RWPE1 (cell line): Measurements from ENCODE around the gene CACNA2D3.

ENCODE experiments used
- CTCF ChIA-PET: fragments of 350-600 bp; sonication (Branson Sonifier 250); formaldehyde crosslinking; extraction: SDS; loops from one replicate; lab custom pipeline; 2021; lab: Yijun Ruan, JAX
- POLR2A ChIA-PET: fragments of 400-600 bp; formaldehyde crosslinking; extraction: SDS; loops from one replicate; lab custom pipeline; 2020; ENCODE audit warnings: antibody characterized with exemption; ENCODE audit not compliant: low non-redundant PET; lab: Yijun Ruan, JAX
- DNase-seq: peaks from one replicate; pipeline ENCODE4 v3.0.0; 2012; ENCODE audit warnings: low spot score
- H3K27ac ChIP-seq: fragments of 450-650 bp; 2 replicates; pipeline ENCODE4 v1.5.1; 2017
- CTCF ChIP-seq: fragments of 450-650 bp; conservative IDR thresholded peaks from 2 replicates; pipeline ENCODE4 v1.5.1; 2017; ENCODE audit warnings: low read depth, mild to moderate bottlenecking

The CACNA2D3 gene

GRCh38 chr3:54176106-54176505 lies 53.8 kb downstream of the CACNA2D3 start:
- POLR2A ChIA-PET, result no interaction called here

GRCh38 chr3:54177816-54178215 lies 55.5 kb downstream of the CACNA2D3 start:
- CTCF ChIA-PET, result interaction anchor here (0.6 to 0.8 kb wide), 2 partner anchors 16 to 138 kb away, joined by 3 read pairs; no protein-coding TSS in a partner anchor
- POLR2A ChIA-PET, result no interaction called here
- no peak overlapping the region for H3K27ac ChIP-seq
- TF ChIP-seq CTCF, result no peak
- DNase-seq, result no peak

More at GRCh38 chr3:54176106-54176505, 53.8 kb downstream of the CACNA2D3 start:
- DNase-seq, result no peak
- no peak for TF ChIP-seq CTCF
- CTCF ChIA-PET, result no interaction called here
- no peak overlapping the region for H3K27ac ChIP-seq

- no peak overlapping the region for H3K27ac ChIP-seq
- POLR2A ChIA-PET, result no interaction called here
- CTCF ChIA-PET, result interaction anchor here (0.6 kb wide), 1 partner anchor 16 kb away, joined by 3 read pairs; no protein-coding TSS in a partner anchor
- TF ChIP-seq CTCF, result no peak
- DNase-seq, result no peak
These were observed 56.0 kb downstream of the CACNA2D3 start for GRCh38 chr3:54178376-54178775.

- ChIA-PET CTCF (no interaction called here), POLR2A (no interaction called here)
- no peak for TF ChIP-seq CTCF
- H3K27ac ChIP-seq, result no peak overlapping the region
- no peak for DNase-seq
These were observed 58.6 kb downstream of the CACNA2D3 start for GRCh38 chr3:54180921-54181320.

- no peak overlapping the region for H3K27ac ChIP-seq
- no peak for TF ChIP-seq CTCF
- ChIA-PET CTCF (no interaction called here), POLR2A (no interaction called here)
- no peak for DNase-seq
These were observed 59.9 kb downstream of the CACNA2D3 start for GRCh38 chr3:54182242-54182641.

- ChIA-PET CTCF (no interaction called here), POLR2A (no interaction called here)
- no peak for TF ChIP-seq CTCF
- DNase-seq, result no peak
- H3K27ac ChIP-seq, result no peak overlapping the region
These were observed 63.4 kb downstream of the CACNA2D3 start for GRCh38 chr3:54185740-54186139.
